ENCODE measurements around the gene ANGPT4.
"Not testable (repeated sequence)": the region's sequence is repeated elsewhere in the genome, so short reads cannot be mapped to it uniquely, and the experiment has no call there.

Gene ANGPT4

DNA sequence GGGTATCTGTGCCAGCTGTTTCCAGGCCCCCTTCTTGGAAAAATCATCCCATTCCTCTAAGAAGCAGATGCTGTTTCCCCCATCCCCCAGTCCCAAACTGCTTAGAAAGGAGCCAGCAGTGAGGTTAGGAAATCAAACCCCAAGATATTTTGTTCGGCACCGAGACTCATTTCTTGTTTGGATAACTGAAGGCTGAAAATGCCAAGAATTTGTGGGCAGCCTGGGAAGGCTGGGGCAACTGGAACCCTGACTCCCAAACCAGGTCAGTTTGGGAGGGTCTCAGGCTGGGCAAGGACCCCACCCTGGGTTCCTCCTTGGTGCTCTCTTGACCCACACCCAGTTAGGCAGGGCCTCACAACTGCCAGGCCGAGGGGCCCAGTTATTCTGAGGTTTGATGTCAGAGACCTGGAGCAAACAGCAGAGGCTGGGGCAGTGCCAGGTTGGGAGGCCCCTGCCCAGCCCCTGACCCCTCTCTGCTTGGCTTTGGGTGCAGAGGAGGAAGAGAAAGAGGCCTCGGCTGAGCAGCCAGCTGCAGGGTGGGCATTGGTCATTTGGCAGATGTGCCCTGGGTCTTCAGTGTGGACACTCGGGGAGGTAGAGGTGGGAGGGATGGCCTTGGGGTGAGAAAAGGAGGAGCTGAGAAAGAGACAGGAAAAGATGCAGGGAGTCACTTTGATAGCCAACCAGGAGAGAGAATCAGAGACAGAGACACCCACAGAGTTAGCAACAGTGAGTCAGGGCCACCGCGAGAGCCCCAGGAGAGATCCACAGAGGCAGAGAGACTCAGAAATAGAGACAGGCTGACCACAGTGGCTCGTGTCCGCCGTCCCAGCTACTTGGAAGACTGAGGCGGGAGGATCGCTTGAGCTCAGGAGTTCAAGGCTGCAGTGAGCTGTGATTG, 5.0 kb downstream of the ANGPT4 start:
- no peak for DNase-seq (ENCODE audit: low read depth in 1 of 2, low spot score in 1 of 2)
- in situ Hi-C loops (cut with HindIII; ENCODE audit: low pct_unique_long_range_greater_than_20kb, low sequenced_read_pairs), result no loop called here
- no peak for TF ChIP-seq JUND (IDR thresholded peaks at IDR 0.05; ENCODE audit: low read depth)

DNA sequence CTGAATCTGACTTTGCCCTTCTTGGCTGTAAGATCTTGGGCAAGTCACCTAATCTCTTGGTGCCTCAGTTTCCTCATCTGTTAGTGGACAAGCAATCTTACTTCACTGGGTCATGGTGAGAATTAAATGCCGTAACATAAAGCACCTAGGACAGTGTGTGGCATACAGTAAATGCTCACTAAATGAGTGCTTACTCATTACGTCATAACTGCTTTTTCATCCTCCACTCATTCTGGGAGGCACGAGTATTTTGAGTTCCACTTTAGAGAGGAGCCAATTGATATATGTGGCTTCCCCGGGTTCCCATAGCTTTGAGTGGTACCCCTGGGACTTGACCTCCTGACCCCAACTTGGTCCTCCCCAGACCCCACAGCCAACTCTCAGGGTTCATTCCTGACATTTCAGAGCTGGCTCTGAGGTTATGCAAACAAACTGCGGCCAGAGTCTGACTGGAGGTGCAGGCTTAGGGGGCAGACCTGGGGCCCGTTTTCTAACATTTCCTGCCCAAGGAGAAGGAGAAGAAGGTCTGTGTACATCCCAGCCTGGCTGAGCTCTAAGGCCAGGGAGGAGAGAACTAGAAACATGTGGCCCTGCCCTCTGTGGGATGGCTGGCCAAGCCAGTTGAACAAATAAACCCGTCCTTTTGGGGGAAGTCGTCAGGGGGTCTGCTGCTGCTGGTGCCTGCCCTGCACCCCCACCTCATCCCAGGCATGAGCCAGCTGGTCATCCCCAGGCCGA, 5.8 kb downstream of the ANGPT4 start:
- in situ Hi-C loops (cut with HindIII; ENCODE audit: low pct_unique_long_range_greater_than_20kb, low sequenced_read_pairs), result no loop called here
- DNase-seq (ENCODE audit: low read depth in 1 of 2, low spot score in 1 of 2), result no peak
- TF ChIP-seq JUND (IDR thresholded peaks at IDR 0.05; ENCODE audit: low read depth), result no peak

DNA sequence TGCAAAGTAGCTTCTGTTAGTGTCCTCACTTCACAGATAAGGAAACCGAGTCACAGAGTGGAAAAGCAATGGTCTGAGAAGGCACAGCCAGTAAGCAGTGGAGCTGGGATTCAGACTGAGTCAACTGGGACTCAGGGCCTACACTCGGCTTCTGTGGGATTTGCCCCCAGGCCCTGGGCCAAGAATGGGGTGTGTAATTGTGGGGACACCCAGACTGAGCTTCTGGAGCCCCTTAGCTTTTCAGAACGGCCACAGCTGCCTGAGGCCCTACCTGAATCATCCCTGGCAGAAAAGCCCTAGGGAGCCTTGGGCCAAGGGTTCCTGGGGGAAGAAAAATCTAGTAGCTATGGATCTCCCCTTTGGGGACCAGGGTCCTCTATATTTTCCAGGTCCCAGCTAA, 6.5 kb downstream of the ANGPT4 start:
- no peak for DNase-seq (ENCODE audit: low read depth in 1 of 2, low spot score in 1 of 2)
- in situ Hi-C loops (cut with HindIII; ENCODE audit: low pct_unique_long_range_greater_than_20kb, low sequenced_read_pairs), result no loop called here
- TF ChIP-seq JUND (IDR thresholded peaks at IDR 0.05; ENCODE audit: low read depth), result no peak

DNA sequence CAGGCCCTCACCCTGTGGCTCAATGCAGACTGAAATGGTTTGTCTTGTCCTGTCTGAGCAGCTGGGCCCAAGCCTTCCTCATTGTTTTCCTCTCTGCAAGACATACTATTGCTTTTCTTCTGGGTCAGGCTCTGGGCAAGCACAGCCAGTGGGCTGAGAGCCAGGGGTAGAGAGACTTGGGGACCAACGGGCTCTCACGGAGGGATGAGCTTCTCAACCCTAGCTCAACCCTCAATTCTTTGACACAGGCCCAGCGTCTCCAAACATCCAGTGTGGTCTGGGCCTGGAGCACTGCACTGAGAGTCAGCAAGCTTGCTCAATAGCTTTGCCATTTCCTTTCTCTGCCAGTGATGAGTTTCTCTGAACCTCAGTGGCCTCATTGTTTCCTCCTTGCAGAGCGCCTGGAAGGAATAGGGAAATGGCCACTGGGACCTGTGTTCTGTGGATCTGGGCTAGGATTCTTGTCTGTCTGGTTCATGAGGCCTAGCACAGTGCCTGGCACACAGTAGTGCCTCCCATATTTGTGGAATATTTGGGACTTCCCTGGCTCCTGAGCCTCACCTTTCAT, 9.3 kb downstream of the ANGPT4 start:
- DNase-seq (ENCODE audit: low read depth in 1 of 2, low spot score in 1 of 2), result no peak
- in situ Hi-C loops (cut with HindIII; ENCODE audit: low pct_unique_long_range_greater_than_20kb, low sequenced_read_pairs), result no loop called here
- TF ChIP-seq JUND (IDR thresholded peaks at IDR 0.05; ENCODE audit: low read depth), result no peak

DNA sequence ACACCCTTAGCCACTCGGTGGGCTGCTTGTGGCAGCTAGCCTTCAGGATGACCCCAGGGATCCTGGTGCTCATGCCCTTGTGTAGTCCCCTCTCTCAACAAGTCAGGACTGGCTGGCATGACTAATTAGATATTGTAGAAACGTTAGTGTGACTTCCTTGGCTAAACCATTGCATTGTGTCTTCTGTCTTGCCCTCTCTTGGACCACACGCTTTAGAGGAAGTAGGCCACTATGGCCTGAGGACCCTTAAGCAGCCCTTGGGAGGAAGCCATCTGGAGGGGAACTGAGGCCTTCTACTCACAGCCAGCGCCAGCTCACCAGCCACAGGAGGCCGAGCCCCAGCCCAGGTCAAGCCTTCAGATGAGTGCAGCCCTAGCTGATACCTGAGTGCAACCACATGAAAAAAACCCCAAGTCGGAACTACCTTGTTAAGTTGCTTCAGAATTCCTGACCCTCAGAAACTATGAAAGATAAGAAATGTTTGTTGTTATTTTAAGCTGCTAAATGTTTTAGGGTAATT, 10.1 kb downstream of the ANGPT4 start:
- no peak for DNase-seq (ENCODE audit: low read depth in 1 of 2, low spot score in 1 of 2)
- TF ChIP-seq JUND (IDR thresholded peaks at IDR 0.05; ENCODE audit: low read depth), result no peak
- in situ Hi-C loops (cut with HindIII; ENCODE audit: low pct_unique_long_range_greater_than_20kb, low sequenced_read_pairs), result no loop called here

DNA sequence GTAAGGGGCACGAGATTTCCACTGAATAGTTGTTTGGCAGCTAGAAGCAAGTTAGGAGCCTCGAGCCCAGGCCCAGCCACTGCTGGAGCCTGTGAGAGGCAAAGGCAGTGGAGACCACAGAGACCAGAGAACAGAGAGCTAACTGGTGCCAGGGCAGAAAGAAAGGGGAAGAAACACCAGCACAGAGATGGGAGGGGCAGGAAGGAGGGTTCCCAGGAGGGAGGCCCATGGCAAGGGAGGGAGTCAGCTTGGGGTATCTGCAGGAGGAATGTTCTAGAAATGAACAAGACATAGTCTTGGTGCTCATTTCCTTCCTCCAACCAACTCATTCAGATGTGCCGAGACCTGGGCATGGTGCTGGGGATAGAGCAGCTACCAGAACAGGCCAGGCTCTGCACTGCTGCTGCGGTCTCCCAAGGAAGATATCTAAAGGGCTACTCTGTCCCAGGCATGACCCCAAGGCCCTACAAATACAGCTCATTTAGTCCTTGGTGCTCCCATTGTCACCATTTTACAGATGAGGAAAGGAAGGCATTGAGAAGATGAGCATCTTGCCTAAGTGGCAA, 10.7 kb downstream of the ANGPT4 start:
- no peak for DNase-seq (ENCODE audit: low read depth in 1 of 2, low spot score in 1 of 2)
- TF ChIP-seq JUND (IDR thresholded peaks at IDR 0.05; ENCODE audit: low read depth), result no peak
- in situ Hi-C loops (cut with HindIII; ENCODE audit: low pct_unique_long_range_greater_than_20kb, low sequenced_read_pairs), result no loop called here

DNA sequence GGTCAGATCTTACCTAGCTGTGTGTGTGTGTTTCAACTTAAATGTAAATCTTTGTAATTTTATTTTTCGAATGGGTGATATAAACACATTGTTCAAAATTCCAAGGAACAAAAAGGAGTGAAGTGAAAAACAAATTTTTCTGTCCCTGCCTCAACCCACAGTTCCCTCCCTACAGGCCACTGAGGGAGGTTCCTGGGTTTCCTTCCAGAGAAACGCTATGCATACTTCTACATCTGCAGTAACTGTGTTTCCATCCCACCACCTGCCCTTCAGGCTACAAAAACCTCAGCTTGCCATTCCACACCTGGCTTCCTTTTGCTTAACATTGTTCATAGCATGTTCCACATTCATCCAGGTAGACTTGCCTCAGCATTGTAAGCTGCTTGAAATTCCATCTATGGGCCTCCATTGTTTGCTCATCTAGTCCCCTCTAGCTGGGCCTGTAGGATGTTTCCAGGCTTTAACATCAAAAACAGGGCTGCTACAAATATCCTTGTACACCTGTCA, 12.0 kb downstream of the ANGPT4 start:
- DNase-seq (ENCODE audit: low read depth in 1 of 2, low spot score in 1 of 2), result no peak
- no peak for TF ChIP-seq JUND (IDR thresholded peaks at IDR 0.05; ENCODE audit: low read depth)
- in situ Hi-C loops (cut with HindIII; ENCODE audit: low pct_unique_long_range_greater_than_20kb, low sequenced_read_pairs), result no loop called here

DNA sequence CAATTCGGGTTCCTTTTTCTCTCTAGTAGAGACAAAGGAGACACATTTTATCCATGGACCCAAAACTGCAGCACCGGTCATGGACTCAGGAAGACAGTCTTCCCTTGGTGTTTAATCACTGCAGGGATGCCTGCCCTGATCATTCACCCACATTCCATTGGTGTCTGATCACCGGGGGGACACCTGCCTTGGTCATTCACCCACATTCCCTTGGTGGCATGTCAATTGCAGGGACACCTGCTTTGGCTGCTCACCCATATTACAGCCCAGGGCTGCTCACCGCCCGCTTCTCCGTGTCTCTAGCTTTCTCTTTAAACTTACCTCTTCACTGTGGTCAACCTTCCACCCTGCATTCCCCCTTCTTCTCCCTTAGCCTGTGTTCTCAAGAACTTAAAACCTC, 18.7 kb downstream of the ANGPT4 start:
- in situ Hi-C loops (cut with HindIII; ENCODE audit: low pct_unique_long_range_greater_than_20kb, low sequenced_read_pairs), result not testable (repeated sequence)

DNA sequence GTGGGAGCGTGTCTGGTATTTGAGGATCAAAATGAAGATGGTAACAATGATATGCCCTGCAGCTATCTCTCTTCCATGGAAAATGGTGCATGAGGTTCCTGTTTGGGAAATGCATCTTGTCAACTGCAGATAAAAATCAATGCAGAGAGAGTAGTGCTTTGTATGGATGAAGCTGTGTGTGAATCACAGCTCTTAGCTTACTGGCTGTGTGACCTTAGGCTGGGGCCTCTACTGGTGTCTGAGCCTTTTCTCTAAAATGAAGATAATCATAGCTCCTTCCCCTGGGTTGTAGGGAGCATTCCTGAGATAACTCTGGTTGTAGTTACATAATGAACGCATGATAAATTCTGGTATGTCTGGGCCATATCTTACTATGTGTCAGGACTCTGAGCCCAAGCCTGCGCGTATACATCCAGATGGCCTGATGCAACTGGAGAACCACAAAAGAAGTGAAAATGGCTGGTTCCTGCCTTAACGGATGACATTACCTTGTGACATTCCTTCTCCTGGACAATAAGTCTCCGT, 19.6 kb downstream of the ANGPT4 start:
- DNase-seq (ENCODE audit: low read depth in 1 of 2, low spot score in 1 of 2), result no peak
- TF ChIP-seq JUND (IDR thresholded peaks at IDR 0.05; ENCODE audit: low read depth), result no peak
- in situ Hi-C loops (cut with HindIII; ENCODE audit: low pct_unique_long_range_greater_than_20kb, low sequenced_read_pairs), result no loop called here

More for the DNA sequence above, 18.7 kb downstream of the ANGPT4 start:
- not testable (repeated sequence) for DNase-seq (ENCODE audit: low read depth in 1 of 2, low spot score in 1 of 2)

DNA sequence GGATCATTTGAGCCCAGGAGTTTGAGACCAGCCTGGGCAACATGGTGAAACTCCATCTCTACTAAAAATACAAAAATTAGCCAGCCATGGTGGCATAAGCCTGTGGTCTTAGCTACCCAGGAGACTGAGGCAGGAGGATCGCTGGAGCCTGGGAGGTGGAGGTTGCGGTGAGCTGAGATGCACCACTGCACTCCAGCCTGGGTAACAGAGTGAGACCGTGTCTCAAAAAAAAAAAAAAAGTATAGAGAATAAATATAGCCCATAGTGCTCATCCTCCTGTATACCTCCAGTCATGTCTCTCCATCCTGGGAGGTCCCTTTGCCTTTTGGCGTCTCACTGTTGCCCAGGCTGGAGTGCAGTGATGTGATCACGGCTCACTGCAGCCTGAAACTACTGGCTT, 23.8 kb downstream of the ANGPT4 start:
- DNase-seq (ENCODE audit: low read depth in 1 of 2, low spot score in 1 of 2); in situ Hi-C loops (cut with HindIII; ENCODE audit: low pct_unique_long_range_greater_than_20kb, low sequenced_read_pairs): not testable (repeated sequence)

DNA sequence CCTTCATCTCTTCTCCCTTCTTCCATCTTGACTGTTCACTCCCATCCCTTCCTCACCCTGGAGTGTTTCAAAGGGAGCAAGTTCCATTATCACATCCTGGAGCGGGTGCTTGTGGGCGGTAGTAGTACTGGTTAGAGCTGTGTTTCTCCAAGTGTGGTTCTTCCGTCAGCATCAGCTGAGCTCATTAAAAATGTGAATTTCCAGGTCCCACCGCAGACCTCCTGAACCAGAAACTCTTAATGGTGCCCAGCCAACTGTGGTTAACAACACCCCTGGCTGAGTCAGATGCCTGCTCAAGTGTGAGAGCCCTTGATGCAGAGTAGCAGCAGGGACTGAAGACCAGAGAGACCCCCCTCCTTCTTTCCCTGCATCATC, 24.4 kb downstream of the ANGPT4 start:
- in situ Hi-C loops (cut with HindIII; ENCODE audit: low pct_unique_long_range_greater_than_20kb, low sequenced_read_pairs), result no loop called here
- TF ChIP-seq JUND (IDR thresholded peaks at IDR 0.05; ENCODE audit: low read depth), result no peak
- DNase-seq (ENCODE audit: low read depth in 1 of 2, low spot score in 1 of 2), result no peak

DNA sequence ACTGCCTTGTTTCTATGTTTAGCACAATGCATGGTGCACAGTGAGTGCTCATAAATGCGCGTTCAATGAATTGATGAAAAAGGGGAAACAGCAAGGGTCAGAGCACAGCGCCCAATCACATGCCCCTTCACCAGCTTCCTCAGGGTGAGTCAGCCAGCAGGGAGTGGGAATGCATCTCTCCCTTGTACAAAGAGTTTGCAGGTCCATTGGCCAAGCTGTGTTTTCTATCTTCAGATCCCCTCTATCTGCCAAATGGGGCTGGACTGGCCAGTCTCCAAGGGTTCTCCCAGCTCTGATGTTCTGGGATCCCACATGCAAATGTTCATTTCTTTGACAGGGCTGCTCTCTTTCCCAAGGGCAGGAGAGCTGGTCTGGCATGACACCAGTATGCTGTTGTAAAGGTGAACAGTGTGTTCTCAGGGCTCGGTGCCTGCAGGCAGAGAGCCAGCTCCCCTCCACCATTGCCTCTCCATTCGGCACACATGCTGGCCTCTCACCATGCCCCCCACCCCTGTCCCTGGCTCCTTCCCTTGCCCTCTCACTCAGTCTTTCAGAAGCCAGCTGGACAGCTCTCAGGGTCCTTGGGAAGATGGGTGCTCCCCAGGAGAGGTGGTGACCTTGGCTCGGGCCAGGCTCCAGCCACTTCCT, 25.0 kb downstream of the ANGPT4 start:
- no peak for TF ChIP-seq JUND (IDR thresholded peaks at IDR 0.05; ENCODE audit: low read depth)
- in situ Hi-C loops (cut with HindIII; ENCODE audit: low pct_unique_long_range_greater_than_20kb, low sequenced_read_pairs), result no loop called here
- DNase-seq (ENCODE audit: low read depth in 1 of 2, low spot score in 1 of 2), result no peak

All from T47D (cell line).